Prostate gland (tissue), 2 donors: Measurements from ENCODE around the gene CSMD2. TPM values are rescaled to one million over a fixed set of nuclear protein-coding genes. Genes with fewer than 3 reads are reported as not detected.

Experiments
- DNase-seq: peaks from one replicate; pipeline ENCODE4 v3.0.0-alpha.2; 2019; ENCODE audit warnings: low spot score
- H3K27ac ChIP-seq, 2 donors: fragments of 200-600 bp; sonication (generic); 2 replicates each; pipeline ENCODE4 v1.5.1; 2017 to 2019
- H3K27me3 ChIP-seq: fragments of 200-600 bp; sonication (generic); replicated peaks from 2 replicates; pipeline ENCODE4 v1.5.1; 2019; ENCODE audit not compliant: insufficient read depth
- H3K36me3 ChIP-seq, 2 donors: fragments of 200-600 bp; sonication (generic); 1 replicate in 1 of 2; 2 replicates in 1 of 2; pipeline versions ENCODE4 v1.5.1 to v1.8.1; 2017 to 2019
- H3K4me1 ChIP-seq: fragments of 200-600 bp; sonication (generic); replicated peaks from 2 replicates; pipeline ENCODE4 v1.5.1; 2019
- H3K4me3 ChIP-seq, 2 donors: fragments of 200-600 bp; sonication (generic); 2 replicates each; pipeline ENCODE4 v1.5.1; 2017 to 2019
- H3K9me3 ChIP-seq: fragments of 200-600 bp; sonication (generic); 2 replicates; pipeline ENCODE4 v1.5.1; 2017
- CTCF ChIP-seq, 4 experiments: fragments of 200-600 bp in 2 of 4; fragments of 450-650 bp in 2 of 4; sonication (generic) in 2 of 4; IDR thresholded peaks; 1 replicate in 3 of 4; 2 replicates in 1 of 4; pipeline ENCODE4 v1.5.1; 2016 to 2019; ENCODE audit warnings: antibody characterized with exemption in 4 of 4, mild to moderate bottlenecking in 2 of 4, moderate library complexity in 2 of 4
- POLR2A ChIP-seq: fragments of 450-650 bp; IDR thresholded peaks from one replicate; pipeline ENCODE4 v1.6.1; 2016; ENCODE audit warnings: antibody characterized with exemption, mild to moderate bottlenecking
- POLR2AphosphoS5 ChIP-seq: sonication (generic); formaldehyde crosslinking; IDR thresholded peaks from one replicate; pipeline ENCODE4 v1.6.1; 2017; ENCODE audit warnings: antibody characterized with exemption
- WGBS: methylation state at CpG from one replicate; pipeline ENCODE4 v1.1.5; 2018; 5-methylcytosine and 5-hydroxymethylcytosine counted together
- intact Hi-C: fragments of 100-400 bp; cut with DNase I; formaldehyde crosslinking; loops from one replicate; pipeline ENCODE4 v1.14.2; 2022
- total RNA-seq, 2 donors: library from RNA; depleted of rRNA; stranded (reverse); fragments of >200 nt; gene quantifications; one replicate each; pipeline ENCODE4 v1.1.0, GENCODE V29; 2016

CSMD2 gene
- total RNA-seq, 2 donors from 2014 or later = 0.14 to 5.5 TPM

- H3K27ac ChIP-seq = no peak overlapping the region
- no peaks in the 10 kb centered on the region for H3K27me3 ChIP-seq
- H3K9me3 ChIP-seq = no peaks in the 10 kb centered on the region
- no peaks in the 10 kb centered on the region for H3K4me1 ChIP-seq
- 78% methylated on average over 3 of the region's 3 CpGs for WGBS
- intact Hi-C loops = no loop called here
- no peak for DNase-seq
- H3K36me3 ChIP-seq = no peaks in the 10 kb centered on the region
- TF ChIP-seq POLR2AphosphoS5 (no peak), CTCF (IDR thresholded peaks at IDR 0.05) (no peak), POLR2A (no peak)
- H3K4me3 ChIP-seq = no peak overlapping the region
Measured at GRCh38 chr1:33818071-33818470, 347.0 kb downstream of the CSMD2 start.

- Histone ChIP-seq H3K36me3 (no peaks in the 10 kb centered on the region), H3K27ac (no peak overlapping the region), H3K9me3 (no peaks in the 10 kb centered on the region), H3K27me3 (no peaks in the 10 kb centered on the region), H3K4me3 (no peak overlapping the region), H3K4me1 (no peaks in the 10 kb centered on the region)
- no peak for TF ChIP-seq POLR2A
- TF ChIP-seq CTCF (IDR thresholded peaks at IDR 0.05) = no peak
- TF ChIP-seq POLR2AphosphoS5 = no peak
- intact Hi-C loops = no loop called here
- DNase-seq = no peak
- WGBS = 50% methylated on average over 4 of the region's 4 CpGs
Measured at GRCh38 chr1:33815061-33815460, 350.0 kb downstream of the CSMD2 start.

- TF ChIP-seq CTCF (IDR thresholded peaks at IDR 0.05) (no peak), POLR2A (no peak)
- intact Hi-C loops = no loop called here
- H3K4me1 ChIP-seq = no peaks in the 10 kb centered on the region
- 88% methylated on average over 2 of the region's 2 CpGs for WGBS
- no peaks in the 10 kb centered on the region for H3K9me3 ChIP-seq
- no peak for DNase-seq
- H3K4me3 ChIP-seq = no peak overlapping the region
- H3K36me3 ChIP-seq = no peaks in the 10 kb centered on the region
- no peak overlapping the region for H3K27ac ChIP-seq
- no peaks in the 10 kb centered on the region for H3K27me3 ChIP-seq
Measured at GRCh38 chr1:33814166-33814565, 350.9 kb downstream of the CSMD2 start.

GRCh38 chr1:33810571-33810970 lies 354.5 kb downstream of the CSMD2 start:
- TF ChIP-seq POLR2AphosphoS5 (no peak), CTCF (IDR thresholded peaks at IDR 0.05) (no peak), POLR2A (no peak)
- 91% methylated on average over 5 of the region's 5 CpGs for WGBS
- H3K4me3 ChIP-seq = no peak overlapping the region
- intact Hi-C loops = no loop called here
- H3K9me3 ChIP-seq = no peaks in the 10 kb centered on the region
- H3K36me3 ChIP-seq = no peaks in the 10 kb centered on the region
- no peak for DNase-seq
- H3K27ac ChIP-seq = no peak overlapping the region
- H3K4me1 ChIP-seq = no peaks in the 10 kb centered on the region
- no peaks in the 10 kb centered on the region for H3K27me3 ChIP-seq

GRCh38 chr1:33805988-33806387 lies 359.0 kb downstream of the CSMD2 start:
- Histone ChIP-seq H3K27me3 (no peaks in the 10 kb centered on the region), H3K27ac (no peak overlapping the region), H3K9me3 (no peaks in the 10 kb centered on the region), H3K4me3 (no peak overlapping the region), H3K36me3 (no peaks in the 10 kb centered on the region), H3K4me1 (no peaks in the 10 kb centered on the region)
- no peak for DNase-seq
- 92% methylated on average over 3 of the region's 3 CpGs for WGBS
- intact Hi-C loops = no loop called here
- TF ChIP-seq POLR2AphosphoS5 (no peak), POLR2A (no peak), CTCF (IDR thresholded peaks at IDR 0.05) (no peak)
